HepG2 (cell line): Measurements from ENCODE around the gene ATP8A1. TPM values are rescaled to one million over a fixed set of nuclear protein-coding genes. Genes with fewer than 3 reads are reported as not detected.

Experiments
- ATAC-seq: fragments of 200-7000 bp; cut with Tn5 transposase; 3 replicates; pipeline ENCODE4 v1.9.1; 2020; ENCODE audit warnings: mild to moderate bottlenecking, moderate library complexity
- BruUV-seq: library from RNA; stranded (reverse); fragments of 400-500 nt; replicated peaks from 2 replicates; lab custom pipeline; 2021; lab: Mats Ljungman, UMichigan
- CTCF ChIA-PET: fragments of 300-600 bp; formaldehyde crosslinking; extraction: SDS; loops from one replicate; lab custom pipeline; 2021; ENCODE audit warnings: low total read pairs, inconsistent platforms, low intra/inter-chr PET ratio; lab: Yijun Ruan, JAX
- POLR2A ChIA-PET: fragments of 350-600 bp; sonication (Branson Sonifier 250); formaldehyde crosslinking; loops from one replicate; lab custom pipeline; 2020; ENCODE audit warnings: antibody characterized with exemption, inconsistent platforms; lab: Yijun Ruan, JAX
- DNase-seq: peaks from one replicate; pipeline ENCODE4 v3.0.0-alpha.2; 2015; ENCODE audit warnings: low spot score
- FAIRE-seq: peaks from 3 replicates; lab custom pipeline; 2011; peaks lifted over from hg19 to GRCh38; lab: Jason Lieb, UNC
- H2AFZ ChIP-seq: one replicate; pipeline ENCODE4 v1.6.1; 2011; ENCODE audit warnings: low read length, inconsistent platforms
- H3K27ac ChIP-seq: fragments of 300-600 bp; 3 replicates; pipeline ENCODE4 v1.8.0; 2011; ENCODE audit warnings: mixed run types, mild to moderate bottlenecking, mixed read lengths, low read length, inconsistent platforms; ENCODE audit not compliant: insufficient read depth; ENCODE audit errors: extremely low read length
- H3K27me3 ChIP-seq, 2 experiments: fragments of 200-600 bp in 1 of 2; 2 replicates in 1 of 2; 3 replicates in 1 of 2; pipeline versions ENCODE4 v1.6.0 to v1.8.0; 2011; ENCODE audit warnings: low read length in 2 of 2, mild to moderate bottlenecking in 2 of 2, moderate library complexity in 2 of 2, inconsistent platforms in 1 of 2; ENCODE audit not compliant: insufficient read depth in 2 of 2, control insufficient read depth in 1 of 2
- H3K36me3 ChIP-seq, 2 experiments: fragments of 200-600 bp in 1 of 2; replicated peaks in 1 of 2; 2 replicates in 1 of 2; 3 replicates in 1 of 2; pipeline versions ENCODE4 v1.5.1 to v1.8.0; 2011; ENCODE audit warnings: low read length in 2 of 2, inconsistent platforms in 1 of 2; ENCODE audit not compliant: insufficient read depth in 2 of 2, control insufficient read depth in 1 of 2
- H3K4me1 ChIP-seq: 2 replicates; pipeline ENCODE4 v1.5.1; 2012; ENCODE audit warnings: low read length, inconsistent platforms; ENCODE audit not compliant: insufficient read depth
- H3K4me2 ChIP-seq: 2 replicates; pipeline ENCODE4 v1.6.0; 2011; ENCODE audit warnings: low read depth, low read length, inconsistent platforms
- H3K4me3 ChIP-seq, 3 experiments: fragments of 200-600 bp in 1 of 3; sonication (generic), shearing (Covaris generic) in 1 of 3; replicated peaks in 1 of 3; 2 replicates each; pipeline ENCODE4 v1.5.1; 2011 to 2016; ENCODE audit warnings: low read length in 3 of 3, inconsistent platforms in 2 of 3, low read depth in 2 of 3, mild to moderate bottlenecking in 2 of 3, control low read depth in 1 of 3, mixed read lengths in 1 of 3; ENCODE audit not compliant: insufficient read depth in 1 of 3
- H3K79me2 ChIP-seq: one replicate; pipeline ENCODE4 v1.6.1; 2011; ENCODE audit warnings: low read length, inconsistent platforms; ENCODE audit not compliant: insufficient read depth
- H3K9ac ChIP-seq: 2 replicates; pipeline ENCODE4 v1.6.0; 2011; ENCODE audit warnings: mild to moderate bottlenecking, low read depth, low read length, inconsistent platforms; ENCODE audit not compliant: insufficient read depth
- H3K9me3 ChIP-seq: 2 replicates; pipeline ENCODE4 v1.5.1; 2012; ENCODE audit warnings: mild to moderate bottlenecking, low read length
- H4K20me1 ChIP-seq: 2 replicates; pipeline ENCODE4 v1.6.0; 2011; ENCODE audit warnings: inconsistent platforms, mild to moderate bottlenecking, low read length, moderate library complexity; ENCODE audit not compliant: insufficient read depth
- AGO1 ChIP-seq: fragments of 200-400 bp; formaldehyde crosslinking; IDR thresholded peaks from 2 replicates; pipeline ENCODE4 v1.6.1; 2017; ENCODE audit warnings: mild to moderate bottlenecking, low read depth, low read length, moderate library complexity; ENCODE audit not compliant: poor library complexity, severe bottlenecking
- ARHGAP35 ChIP-seq: sonication (generic); formaldehyde crosslinking; IDR thresholded peaks from 2 replicates; pipeline ENCODE4 v1.9.0; 2022; ENCODE audit warnings: mild to moderate bottlenecking, inconsistent platforms, moderate library complexity, missing genetic modification reagents, borderline replicate concordance
- EED ChIP-seq: sonication (generic); formaldehyde crosslinking; IDR thresholded peaks from 2 replicates; pipeline ENCODE4 v1.5.0; 2020; ENCODE audit warnings: mild to moderate bottlenecking, missing genetic modification reagents
- GATAD1 ChIP-seq: IDR thresholded peaks from 2 replicates; pipeline ENCODE4 v1.6.1; 2016; ENCODE audit warnings: missing genetic modification reagents, missing compliant biosample characterization
- JDP2 ChIP-seq: sonication (generic); formaldehyde crosslinking; IDR thresholded peaks from 2 replicates; pipeline ENCODE4 v1.8.1; 2022; ENCODE audit warnings: missing genetic modification reagents, borderline replicate concordance
- MTF2 ChIP-seq: sonication (generic); formaldehyde crosslinking; IDR thresholded peaks from 2 replicates; pipeline ENCODE4 v1.5.0; 2020; ENCODE audit warnings: missing genetic modification reagents, borderline replicate concordance
- MYC ChIP-seq: sonication (generic); formaldehyde crosslinking; IDR thresholded peaks from 2 replicates; pipeline ENCODE4 v1.9.0; 2021; ENCODE audit warnings: missing genetic modification reagents, borderline replicate concordance
- PTBP1 ChIP-seq: fragments of 200-400 bp; formaldehyde crosslinking; IDR thresholded peaks from 2 replicates; pipeline ENCODE4 v1.6.1; 2018; ENCODE audit warnings: low read length, low read depth; ENCODE audit not compliant: poor library complexity, severe bottlenecking
- TRIM24 ChIP-seq: sonication (generic); formaldehyde crosslinking; IDR thresholded peaks from 2 replicates; pipeline ENCODE4 v1.8.0; 2022; ENCODE audit warnings: mild to moderate bottlenecking, missing genetic modification reagents
- ZBTB7A ChIP-seq: sonication (generic); formaldehyde crosslinking; IDR thresholded peaks from 2 replicates; pipeline ENCODE4 v1.8.0; 2022; ENCODE audit warnings: mild to moderate bottlenecking, missing genetic modification reagents
- ZBTB8A ChIP-seq: sonication (generic); formaldehyde crosslinking; IDR thresholded peaks from 2 replicates; pipeline ENCODE4 v1.4.0; 2020; ENCODE audit warnings: mild to moderate bottlenecking, low read depth, missing genetic modification reagents, borderline replicate concordance
- ZNF124 ChIP-seq: sonication (generic); formaldehyde crosslinking; IDR thresholded peaks from 2 replicates; pipeline ENCODE4 v1.4.0; 2020; ENCODE audit warnings: missing genetic modification reagents
- ZNF207 ChIP-seq: fragments of 450-650 bp; IDR thresholded peaks from 2 replicates; pipeline ENCODE4 v1.6.1; 2016; ENCODE audit warnings: antibody characterized with exemption, borderline replicate concordance
- ZNF670 ChIP-seq: sonication (generic); formaldehyde crosslinking; IDR thresholded peaks from 2 replicates; pipeline ENCODE4 v1.8.0; 2022; ENCODE audit warnings: mild to moderate bottlenecking, missing genetic modification reagents, borderline replicate concordance
- ZNF703 ChIP-seq: sonication (generic); formaldehyde crosslinking; IDR thresholded peaks from 2 replicates; pipeline ENCODE4 v1.5.1; 2020; ENCODE audit warnings: missing genetic modification reagents, mild to moderate bottlenecking, moderate library complexity, borderline replicate concordance
- WGBS: methylation state at CpG from one replicate; pipeline ENCODE4 v1.1.6; 2017; ENCODE audit warnings: low lambda C conversion rate; 5-methylcytosine and 5-hydroxymethylcytosine counted together
- in situ Hi-C: cut with HindIII; loops from 2 replicates; pipeline ENCODE4 v1.10.0; 2017; ENCODE audit warnings: low pct_unique_long_range_greater_than_20kb; ENCODE audit not compliant: extremely low pct_ligation_motif_present
- intact Hi-C: fragments of 100-400 bp; cut with micrococcal nuclease; formaldehyde crosslinking; loops from one replicate; pipeline ENCODE4 v1.10.0; 2022; ENCODE audit not compliant: unreplicated experiment
- polyA plus RNA-seq, 8 experiments: library from polyadenylated mRNA; depleted of rRNA in 3 of 8; stranded (reverse) in 7 of 8; unstranded in 1 of 8; fragments of >200 nt; fragmentation: Illumina TruSeq in 4 of 8; extraction: Trizol in 4 of 8; gene quantifications; 2 replicates each; pipeline versions ENCODE4 v1.2.1 to v1.2.3, GENCODE V29; 2011 to 2016; ENCODE audit warnings: low read depth in 4 of 8, missing spikeins in 1 of 8, mixed read lengths in 1 of 8; ENCODE audit not compliant: insufficient read depth in 1 of 8
- total RNA-seq, 5 experiments: library from RNA; depleted of rRNA; stranded (reverse); fragments of >200 nt; fragmentation: Illumina TruSeq; extraction: Trizol; gene quantifications; 2 replicates each; pipeline ENCODE4 v1.2.3, GENCODE V29; 2016; ENCODE audit warnings: low read depth in 1 of 5
- TF ChIP-seq, protein P1 (sequence below): sonication (generic); IDR thresholded peaks from 2 replicates; pipeline ENCODE4 v1.6.1; 2016; ENCODE audit warnings: low read depth, borderline replicate concordance
- TF ChIP-seq, protein P2 (sequence below): sonication (generic); formaldehyde crosslinking; IDR thresholded peaks from 2 replicates; pipeline ENCODE4 v1.5.1; 2020; ENCODE audit warnings: mild to moderate bottlenecking, missing genetic modification reagents, borderline replicate concordance
- TF ChIP-seq, protein P3 (sequence below): sonication (generic); formaldehyde crosslinking; IDR thresholded peaks from 2 replicates; pipeline ENCODE4 v1.4.0; 2020; ENCODE audit warnings: mild to moderate bottlenecking, missing genetic modification reagents

ATP8A1 gene
- total and polyA plus RNA-seq, 2 of the 13 experiments (the other 11 are each of a cell fraction or from before 2014, with no cell fraction given): 1.7 to 6.2 TPM

DNA sequence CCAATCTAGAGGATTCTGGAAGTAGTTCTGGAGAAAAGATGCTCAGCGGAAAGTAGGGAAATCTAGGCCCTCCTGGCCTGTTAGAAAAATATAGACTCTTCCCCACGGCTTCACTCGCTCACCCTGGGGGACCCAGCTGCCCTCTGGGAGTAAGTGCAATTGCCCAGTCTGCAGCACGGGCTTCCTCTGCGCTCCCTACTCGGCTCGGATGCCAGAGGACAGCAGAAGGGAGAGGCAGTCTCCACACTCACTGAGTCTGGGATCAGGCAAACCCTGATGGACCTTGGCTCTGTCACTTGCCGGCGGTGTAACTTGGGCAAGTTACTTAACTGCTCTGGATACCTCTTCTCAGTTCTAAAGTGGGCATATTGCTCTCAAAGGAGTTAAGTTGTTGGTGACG is 257.5 kb downstream of the ATP8A1 start:
- Histone ChIP-seq H4K20me1 (no peaks in the 10 kb centered on the region), H3K27ac (no peak overlapping the region), H3K9ac (no peak overlapping the region), H2AFZ (no peak overlapping the region), H3K27me3 (peaks cover 2 to 51% of the 10 kb centered on the region in 2 experiments), H3K79me2 (no peaks in the 10 kb centered on the region), H3K4me3 (no peak overlapping the region), H3K4me1 (no peaks in the 10 kb centered on the region), H3K36me3 (no peaks in the 10 kb centered on the region), H3K9me3 (no peaks in the 10 kb centered on the region), H3K4me2 (no peak overlapping the region)
- no TSS peak for BruUV-seq
- in situ Hi-C loops: no loop called here
- 4% methylated on average over 7 of the region's 10 CpGs for WGBS
- TF ChIP-seq, protein P1, sequence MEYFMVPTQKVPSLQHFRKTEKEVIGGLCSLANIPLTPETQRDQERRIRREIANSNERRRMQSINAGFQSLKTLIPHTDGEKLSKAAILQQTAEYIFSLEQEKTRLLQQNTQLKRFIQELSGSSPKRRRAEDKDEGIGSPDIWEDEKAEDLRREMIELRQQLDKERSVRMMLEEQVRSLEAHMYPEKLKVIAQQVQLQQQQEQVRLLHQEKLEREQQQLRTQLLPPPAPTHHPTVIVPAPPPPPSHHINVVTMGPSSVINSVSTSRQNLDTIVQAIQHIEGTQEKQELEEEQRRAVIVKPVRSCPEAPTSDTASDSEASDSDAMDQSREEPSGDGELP: no peak
- TF ChIP-seq ZNF670 (CRISPR knock-in tag): no peak
- TF ChIP-seq ZBTB7A (CRISPR knock-in tag): no peak
- TF ChIP-seq, protein P2, sequence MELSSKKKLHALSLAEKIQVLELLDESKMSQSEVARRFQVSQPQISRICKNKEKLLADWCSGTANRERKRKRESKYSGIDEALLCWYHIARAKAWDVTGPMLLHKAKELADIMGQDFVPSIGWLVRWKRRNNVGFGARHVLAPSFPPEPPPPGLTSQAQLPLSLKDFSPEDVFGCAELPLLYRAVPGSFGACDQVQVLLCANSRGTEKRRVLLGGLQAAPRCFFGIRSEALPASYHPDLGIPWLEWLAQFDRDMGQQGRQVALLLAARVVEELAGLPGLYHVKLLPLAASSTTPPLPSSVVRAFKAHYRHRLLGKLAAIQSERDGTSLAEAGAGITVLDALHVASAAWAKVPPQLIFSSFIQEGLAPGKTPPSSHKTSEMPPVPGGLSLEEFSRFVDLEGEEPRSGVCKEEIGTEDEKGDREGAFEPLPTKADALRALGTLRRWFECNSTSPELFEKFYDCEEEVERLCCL (CRISPR knock-in tag): no peak
- no peak for TF ChIP-seq EED (CRISPR knock-in tag)
- no peak for TF ChIP-seq MTF2 (CRISPR knock-in tag)
- intact Hi-C loops: no loop called here
- DNase-seq (no peak), FAIRE-seq (no peak), ATAC-seq (peak; percentile 47)
- CTCF ChIA-PET: no interaction called here
- POLR2A ChIA-PET: no interaction called here

DNA sequence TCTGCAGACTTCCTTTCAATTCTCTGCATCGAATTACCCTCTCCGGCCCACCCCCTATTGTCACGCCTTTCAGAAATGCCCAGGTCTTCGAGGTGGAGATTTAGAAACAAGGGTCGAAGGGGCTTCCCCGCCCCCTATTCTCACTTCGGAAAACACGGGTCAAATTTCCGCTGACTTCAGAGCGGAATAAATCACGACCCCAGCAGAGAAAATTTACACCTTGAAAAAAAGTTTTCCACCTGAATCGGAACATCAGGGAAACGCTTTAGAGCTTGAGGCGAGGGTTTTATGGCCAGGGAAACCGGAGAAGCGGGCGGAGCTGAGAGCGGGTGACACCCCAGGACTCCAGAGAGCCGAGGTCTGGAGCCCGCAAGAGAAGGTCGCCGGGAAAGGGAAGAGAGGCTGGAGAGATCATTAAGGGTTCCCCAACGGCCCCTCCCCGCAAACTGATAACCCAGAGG is 258.0 kb downstream of the ATP8A1 start:
- Histone ChIP-seq H3K27me3 (peaks cover 2 to 51% of the 10 kb centered on the region in 2 experiments), H3K9me3 (no peaks in the 10 kb centered on the region), H4K20me1 (no peaks in the 10 kb centered on the region), H3K9ac (no peak overlapping the region), H3K4me2 (no peak overlapping the region), H3K79me2 (no peaks in the 10 kb centered on the region), H2AFZ (no peak overlapping the region), H3K4me1 (no peaks in the 10 kb centered on the region), H3K36me3 (no peaks in the 10 kb centered on the region), H3K4me3 (no peak overlapping the region), H3K27ac (no peak overlapping the region)
- CTCF ChIA-PET: no interaction called here
- intact Hi-C loops: no loop called here
- POLR2A ChIA-PET: no interaction called here
- BruUV-seq: no TSS peak
- FAIRE-seq: no peak
- 36% methylated on average over 23 of the region's 24 CpGs for WGBS
- no peak for ATAC-seq
- in situ Hi-C loops: no loop called here
- DNase-seq: no peak
- TF ChIP-seq ZNF703 (CRISPR knock-in tag) (no peak), ZNF207 (no peak), ARHGAP35 (CRISPR knock-in tag) (no peak), PTBP1 (no peak), TRIM24 (CRISPR knock-in tag) (no peak), ZBTB8A (CRISPR knock-in tag) (no peak), MYC (no peak), AGO1 (no peak), ZNF124 (CRISPR knock-in tag) (no peak), JDP2 (CRISPR knock-in tag) (no peak), GATAD1 (no peak)
- TF ChIP-seq, protein P3, sequence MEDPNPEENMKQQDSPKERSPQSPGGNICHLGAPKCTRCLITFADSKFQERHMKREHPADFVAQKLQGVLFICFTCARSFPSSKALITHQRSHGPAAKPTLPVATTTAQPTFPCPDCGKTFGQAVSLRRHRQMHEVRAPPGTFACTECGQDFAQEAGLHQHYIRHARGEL (CRISPR knock-in tag): no peak
